GM12875 (cell line): ENCODE results near the gene ECEL1.

Source experiments
- H3K4me3 ChIP-seq: one replicate; pipeline ENCODE4 v1.5.1; 2011; ENCODE audit warnings: low read depth, low read length, control low read depth
- TF ChIP-seq, protein P1 (sequence below): IDR thresholded peaks from 2 replicates; pipeline ENCODE4 v1.5.1; 2011; ENCODE audit warnings: low read depth, mild to moderate bottlenecking, control low read depth, inconsistent platforms, low read length, moderate library complexity, borderline replicate concordance; ENCODE audit not compliant: insufficient read depth

The ECEL1 gene

DNA sequence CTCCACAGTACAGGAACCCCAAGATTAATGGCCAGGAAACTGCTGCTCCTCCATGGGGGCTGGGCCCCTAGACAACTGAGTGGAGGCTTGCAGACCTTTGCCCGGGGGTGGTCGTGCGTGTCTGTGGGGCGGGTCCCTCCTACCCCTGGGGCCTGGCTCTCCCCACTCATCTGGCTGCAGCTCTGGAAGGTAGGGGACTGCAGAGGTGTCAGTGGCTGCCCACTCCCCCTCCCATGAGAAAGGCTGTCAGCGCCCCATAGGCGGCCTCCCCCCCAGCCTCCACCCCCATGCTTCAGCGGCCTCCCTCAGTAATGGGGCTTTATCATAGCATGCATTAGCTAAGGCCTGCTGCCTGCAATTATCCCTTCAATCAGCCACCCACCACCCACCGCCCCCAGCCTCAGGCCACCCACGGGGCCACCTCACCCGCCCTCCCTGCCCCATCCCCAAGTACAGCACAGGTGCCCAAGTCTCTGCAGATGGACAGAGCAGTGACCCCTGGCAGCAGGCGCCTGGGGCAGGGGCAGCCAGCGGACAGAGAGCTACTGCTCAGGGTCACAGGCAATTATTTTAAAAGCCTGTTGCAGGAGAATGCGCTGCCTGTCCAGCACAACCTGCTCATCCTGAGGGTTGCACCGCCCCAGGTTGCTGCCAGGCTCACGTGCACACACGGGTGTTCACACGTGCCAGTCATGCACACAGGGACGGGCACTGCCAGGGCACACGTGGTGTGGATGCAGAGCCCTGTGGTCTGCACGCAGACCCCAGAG is 9.1 kb upstream of the ECEL1 start:
- H3K4me3 ChIP-seq: no peak overlapping the region
- TF ChIP-seq, protein P1, sequence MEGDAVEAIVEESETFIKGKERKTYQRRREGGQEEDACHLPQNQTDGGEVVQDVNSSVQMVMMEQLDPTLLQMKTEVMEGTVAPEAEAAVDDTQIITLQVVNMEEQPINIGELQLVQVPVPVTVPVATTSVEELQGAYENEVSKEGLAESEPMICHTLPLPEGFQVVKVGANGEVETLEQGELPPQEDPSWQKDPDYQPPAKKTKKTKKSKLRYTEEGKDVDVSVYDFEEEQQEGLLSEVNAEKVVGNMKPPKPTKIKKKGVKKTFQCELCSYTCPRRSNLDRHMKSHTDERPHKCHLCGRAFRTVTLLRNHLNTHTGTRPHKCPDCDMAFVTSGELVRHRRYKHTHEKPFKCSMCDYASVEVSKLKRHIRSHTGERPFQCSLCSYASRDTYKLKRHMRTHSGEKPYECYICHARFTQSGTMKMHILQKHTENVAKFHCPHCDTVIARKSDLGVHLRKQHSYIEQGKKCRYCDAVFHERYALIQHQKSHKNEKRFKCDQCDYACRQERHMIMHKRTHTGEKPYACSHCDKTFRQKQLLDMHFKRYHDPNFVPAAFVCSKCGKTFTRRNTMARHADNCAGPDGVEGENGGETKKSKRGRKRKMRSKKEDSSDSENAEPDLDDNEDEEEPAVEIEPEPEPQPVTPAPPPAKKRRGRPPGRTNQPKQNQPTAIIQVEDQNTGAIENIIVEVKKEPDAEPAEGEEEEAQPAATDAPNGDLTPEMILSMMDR: no peak

DNA sequence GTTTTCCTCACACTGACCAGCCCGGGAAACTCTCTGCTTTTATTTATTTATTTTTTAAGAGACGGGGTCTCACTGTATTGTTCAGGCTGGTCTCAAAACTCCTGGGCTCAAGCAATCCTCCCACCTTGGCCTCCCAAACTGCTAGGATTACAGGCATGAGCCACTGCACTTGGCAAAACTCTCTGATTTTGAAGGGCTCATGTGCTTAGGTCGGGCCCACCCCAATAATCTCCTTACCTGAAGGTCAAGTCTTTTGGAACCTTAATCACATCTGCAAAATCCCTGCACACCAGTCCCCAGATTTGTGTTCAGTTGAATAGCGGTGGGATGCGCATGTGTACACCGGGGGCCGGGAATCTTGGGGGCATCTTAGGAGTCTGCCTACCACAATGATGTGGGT is 7.7 kb upstream of the ECEL1 start:
- H3K4me3 ChIP-seq: no peak overlapping the region
- TF ChIP-seq, protein P1: no peak

DNA sequence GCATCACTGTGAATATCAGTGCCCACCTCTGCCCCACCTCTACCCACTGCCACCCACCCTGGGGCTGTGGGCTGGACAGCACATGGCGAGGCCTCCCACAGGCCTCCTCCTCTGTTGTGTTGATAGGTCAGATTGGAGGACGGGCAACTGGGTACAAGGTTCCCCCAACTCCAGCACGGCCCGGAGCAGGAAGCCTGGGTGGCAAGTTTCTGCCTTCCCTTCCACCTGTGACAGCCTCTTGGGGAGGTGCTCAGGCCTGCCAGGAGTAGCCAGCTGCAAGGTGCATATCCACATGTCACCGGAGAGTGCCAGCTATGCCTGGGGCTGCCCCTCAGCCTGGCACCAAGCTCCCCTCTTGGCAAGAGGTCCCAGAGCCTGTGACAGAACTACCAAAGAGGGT is 6.9 kb upstream of the ECEL1 start:
- TF ChIP-seq, protein P1: no peak

DNA sequence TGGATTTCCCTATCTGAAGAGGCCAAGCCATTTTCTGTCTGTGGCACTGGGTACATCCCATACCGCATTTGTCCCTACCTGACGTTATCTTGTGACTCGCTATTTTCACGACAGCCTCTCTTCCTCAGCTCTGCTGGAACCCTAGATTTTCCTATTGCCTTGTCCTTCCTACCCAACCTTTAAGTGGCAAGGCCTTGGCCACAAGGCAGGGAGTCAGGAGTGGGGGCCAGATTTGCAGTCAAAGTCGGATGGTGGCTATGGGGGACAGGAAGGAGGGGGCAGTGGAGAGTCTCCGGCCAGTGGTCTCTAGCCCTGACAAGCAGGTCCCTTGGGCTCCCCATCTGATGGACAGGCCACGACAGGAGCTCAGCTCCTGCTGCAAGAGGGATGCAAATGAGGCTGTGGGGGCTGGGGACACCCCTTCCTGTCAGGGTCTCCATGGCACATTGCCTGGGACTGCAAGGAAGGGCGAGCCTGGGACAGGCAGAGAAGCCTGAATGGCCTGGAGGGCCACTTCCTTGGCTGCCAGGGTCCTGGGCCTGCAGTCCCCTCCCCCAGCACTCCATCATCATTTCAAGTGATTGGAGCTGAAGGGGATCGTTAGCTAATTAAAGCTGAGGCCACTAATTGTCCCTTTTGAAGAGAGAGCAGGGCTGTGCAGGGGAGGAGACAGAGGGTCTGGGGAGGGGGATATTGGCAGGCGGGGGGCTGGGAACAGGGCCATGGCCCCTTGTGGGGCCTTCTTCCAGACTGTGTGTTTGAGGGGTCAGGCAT is 6.3 kb upstream of the ECEL1 start:
- TF ChIP-seq, protein P1: no peak
- H3K4me3 ChIP-seq: no peak overlapping the region

More for the DNA sequence above, 6.9 kb upstream of the ECEL1 start:
- H3K4me3 ChIP-seq: no peak overlapping the region

DNA sequence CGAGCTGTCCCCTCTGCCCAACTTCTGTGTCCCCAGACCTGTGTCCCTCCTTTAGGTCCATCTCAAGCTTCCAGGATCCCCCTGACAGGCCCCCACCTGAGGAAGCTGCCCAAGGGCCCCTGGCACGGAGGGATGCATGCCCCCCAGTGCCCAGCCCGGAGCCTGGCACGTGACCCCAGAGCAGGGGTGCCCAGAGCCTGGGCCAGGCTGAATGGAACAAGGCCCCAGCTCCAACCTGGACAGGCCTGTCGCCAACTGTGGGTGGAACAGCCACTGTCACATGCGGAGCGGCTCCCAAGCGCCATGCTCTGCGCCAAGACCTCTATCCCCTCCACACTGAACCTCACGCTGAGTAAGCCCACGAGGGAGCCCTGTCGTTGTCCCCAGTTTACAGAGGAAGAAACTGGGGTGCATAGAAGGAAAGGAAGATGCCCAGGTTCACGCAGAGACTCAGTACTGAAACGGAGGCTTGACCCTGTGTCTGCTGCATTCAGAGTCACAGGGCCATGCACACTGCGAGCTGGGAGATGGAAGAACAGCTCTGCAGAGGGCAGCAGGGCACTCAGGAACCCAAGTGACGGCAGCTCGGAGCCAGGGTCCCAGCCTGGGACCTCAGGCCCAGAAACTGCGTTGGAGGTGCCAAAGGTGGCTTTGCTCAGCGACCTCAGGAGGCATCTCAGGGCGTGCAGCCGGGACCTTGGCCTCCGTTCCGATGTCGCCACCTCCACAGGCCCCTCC is 5.5 kb upstream of the ECEL1 start:
- H3K4me3 ChIP-seq: no peak overlapping the region
- TF ChIP-seq, protein P1: no peak

DNA sequence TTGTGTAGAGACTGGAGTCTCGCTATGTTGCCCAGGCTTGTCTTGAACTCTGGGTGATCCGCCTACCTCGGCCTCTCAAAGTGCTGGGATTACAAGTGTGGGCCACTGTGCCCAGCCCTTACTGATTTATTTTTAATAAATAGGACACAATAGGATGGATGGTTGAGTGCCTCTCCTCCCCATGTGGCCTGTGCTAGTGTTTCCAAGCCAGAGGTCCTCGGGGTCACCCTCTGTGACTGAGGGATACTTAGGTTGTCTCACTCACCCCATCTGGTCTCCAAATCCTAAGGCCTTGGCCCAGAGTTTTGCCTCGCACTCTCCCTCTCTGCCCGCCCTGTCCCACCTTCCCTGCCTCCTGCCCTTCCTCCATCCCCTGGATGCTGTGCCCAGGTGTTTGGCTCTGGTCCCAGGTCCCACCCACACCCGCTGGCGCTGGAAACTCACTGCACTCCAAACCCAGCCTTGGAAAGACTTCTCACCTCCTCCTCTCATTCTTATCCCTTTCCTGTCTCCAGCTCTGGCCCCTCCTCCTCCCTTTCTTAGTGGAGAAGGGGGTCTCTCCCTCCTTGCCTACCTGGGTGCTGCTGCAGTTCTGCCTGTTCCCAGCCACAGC is 4.7 kb upstream of the ECEL1 start:
- TF ChIP-seq, protein P1: no peak
- H3K4me3 ChIP-seq: no peak overlapping the region
